GM12801 (cell line): Measurements from ENCODE around the gene C1QC.

ENCODE experiments used
- CTCF ChIP-seq: IDR thresholded peaks from one replicate; pipeline ENCODE4 v1.5.1; 2011; ENCODE audit warnings: control low read depth; ENCODE audit not compliant: insufficient read length; ENCODE audit errors: extremely low read depth

C1QC gene

GRCh38 chr1:22643381-22643780 is at the start of gene C1QC:
TSS of gene C1QC (plus strand) at chr1:22643633. CDS start at chr1:22644024, 391 bp downstream.
- TF ChIP-seq CTCF, result no peak

GRCh38 chr1:22594396-22594795 is 49.0 kb upstream of the C1QC start:
- no peak for TF ChIP-seq CTCF

DNA sequence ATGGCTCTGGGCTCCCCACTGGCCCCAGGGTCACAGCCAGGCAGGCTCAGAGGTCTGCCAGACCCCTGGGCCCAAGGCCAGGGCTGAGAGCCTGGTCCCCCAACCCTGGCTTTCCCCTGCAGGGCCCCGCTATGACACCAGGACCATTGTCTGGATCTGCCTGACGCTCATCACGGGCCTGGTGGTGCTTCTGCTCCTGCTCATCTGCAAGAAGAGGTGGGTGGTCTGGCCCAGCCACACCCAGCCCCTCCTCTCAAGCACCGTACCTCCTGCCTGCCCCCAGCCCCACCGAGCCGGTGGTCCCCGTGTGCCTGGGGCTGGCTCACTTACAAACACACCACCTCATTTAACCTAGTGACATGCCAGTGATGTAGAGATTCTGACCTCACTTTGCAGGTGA is 48.3 kb upstream of the C1QC start:
- TF ChIP-seq CTCF, result no peak

DNA sequence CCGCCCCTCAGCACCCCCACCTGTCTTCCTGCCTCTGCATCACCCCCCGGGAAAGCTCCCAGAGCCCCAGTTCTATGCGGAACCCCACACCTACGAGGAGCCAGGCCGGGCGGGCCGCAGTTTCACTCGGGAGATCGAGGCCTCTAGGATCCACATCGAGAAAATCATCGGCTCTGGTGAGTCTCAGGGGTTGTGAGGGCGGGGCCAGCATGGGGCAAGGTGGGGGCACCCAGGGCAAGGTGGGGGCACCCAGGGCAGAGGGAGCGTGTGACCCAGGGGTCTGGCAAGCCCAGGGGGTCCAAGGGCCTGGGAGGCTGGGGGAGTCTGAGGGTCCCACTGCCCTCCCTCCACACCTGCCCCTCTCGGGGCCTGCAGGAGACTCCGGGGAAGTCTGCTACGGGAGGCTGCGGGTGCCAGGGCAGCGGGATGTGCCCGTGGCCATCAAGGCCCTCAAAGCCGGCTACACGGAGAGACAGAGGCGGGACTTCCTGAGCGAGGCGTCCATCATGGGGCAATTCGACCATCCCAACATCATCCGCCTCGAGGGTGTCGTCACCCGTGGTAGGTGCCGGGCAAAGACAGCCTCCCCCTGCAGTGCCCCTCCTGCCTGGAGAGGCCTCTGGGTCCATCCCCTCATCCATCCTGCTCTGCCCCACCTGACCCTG is 46.0 kb upstream of the C1QC start:
- TF ChIP-seq CTCF, result no peak

DNA sequence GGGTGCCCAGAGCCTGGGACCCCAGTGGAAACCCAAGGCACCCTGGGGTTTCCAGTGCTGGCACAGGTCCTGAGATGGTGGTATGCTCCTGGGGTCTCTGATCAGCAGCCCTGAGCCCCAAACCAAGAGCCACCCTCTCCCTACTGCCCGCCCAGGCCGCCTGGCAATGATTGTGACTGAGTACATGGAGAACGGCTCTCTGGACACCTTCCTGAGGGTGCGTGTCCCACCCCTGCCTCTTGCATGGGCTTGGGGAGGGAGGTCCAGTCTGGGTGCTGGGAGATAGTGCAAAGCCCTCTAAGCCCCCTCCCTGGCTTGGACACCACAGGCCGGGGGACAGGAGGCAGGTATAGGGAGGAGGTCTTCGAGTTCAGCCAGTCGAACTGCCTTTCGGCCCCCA is 45.4 kb upstream of the C1QC start:
- TF ChIP-seq CTCF, result no peak

- TF ChIP-seq CTCF, result no peak
Observed at GRCh38 chr1:22598736-22599135, 44.7 kb upstream of the C1QC start.

- no peak for TF ChIP-seq CTCF
Observed at GRCh38 chr1:22600071-22600816, 43.2 kb upstream of the C1QC start.
